ENCODE measurements around the gene EFCAB11. TPM values are rescaled to one million over a fixed set of nuclear protein-coding genes. Genes with fewer than 3 reads are reported as not detected.
"Not testable (repeated sequence)": the region's sequence is repeated elsewhere in the genome, so short reads cannot be mapped to it uniquely, and the experiment has no call there.

EFCAB11 gene
- total RNA-seq, 3 donors from 2014 or later = 6.0 to 10.2 (median 6.3) TPM

DNA sequence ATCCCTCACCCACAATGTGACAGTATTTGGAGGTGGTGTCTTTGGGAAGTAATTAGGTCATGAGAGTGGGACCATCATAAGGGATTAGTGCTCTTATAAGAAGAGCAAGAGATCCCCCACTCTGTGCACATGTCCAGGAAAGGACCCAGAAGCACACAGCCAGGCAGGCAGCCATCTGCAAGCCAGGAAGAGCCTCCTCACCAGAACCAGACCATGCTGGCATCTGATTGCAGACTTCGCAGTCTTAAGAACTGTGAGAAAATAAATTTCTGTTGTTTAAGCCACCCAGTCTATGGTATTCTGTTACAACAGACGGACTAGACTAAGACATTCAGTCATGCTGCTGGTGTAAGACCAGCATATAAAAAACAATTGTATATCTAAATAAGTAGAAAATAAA, 69.8 kb downstream of the EFCAB11 start:
- intact Hi-C loops (cut with DNase I, micrococcal nuclease) = no loop called here

GRCh38 chr14:89881839-89882238, 72.7 kb downstream of the EFCAB11 start:
- H3K36me3 ChIP-seq (ENCODE audit: low read depth) = no peaks in the 10 kb centered on the region
- no peak for DNase-seq
- no peaks in the 10 kb centered on the region for H3K4me1 ChIP-seq (ENCODE audit: low read depth)
- TF ChIP-seq CTCF (IDR thresholded peaks at IDR 0.05) = no peak
- H3K9me3 ChIP-seq = no peaks in the 10 kb centered on the region
- H3K4me3 ChIP-seq = no peak overlapping the region
- no peak for ATAC-seq
- intact Hi-C loops (cut with DNase I, micrococcal nuclease) = no loop called here

More for the DNA sequence above, 69.8 kb downstream of the EFCAB11 start:
- no peak for TF ChIP-seq CTCF (IDR thresholded peaks at IDR 0.05)
- H3K9me3 ChIP-seq = no peaks in the 10 kb centered on the region
- H3K36me3 ChIP-seq (ENCODE audit: low read depth) = no peaks in the 10 kb centered on the region
- no peak overlapping the region for H3K4me3 ChIP-seq
- DNase-seq (no peak), ATAC-seq (no peak)
- H3K4me1 ChIP-seq (ENCODE audit: low read depth) = no peaks in the 10 kb centered on the region

DNA sequence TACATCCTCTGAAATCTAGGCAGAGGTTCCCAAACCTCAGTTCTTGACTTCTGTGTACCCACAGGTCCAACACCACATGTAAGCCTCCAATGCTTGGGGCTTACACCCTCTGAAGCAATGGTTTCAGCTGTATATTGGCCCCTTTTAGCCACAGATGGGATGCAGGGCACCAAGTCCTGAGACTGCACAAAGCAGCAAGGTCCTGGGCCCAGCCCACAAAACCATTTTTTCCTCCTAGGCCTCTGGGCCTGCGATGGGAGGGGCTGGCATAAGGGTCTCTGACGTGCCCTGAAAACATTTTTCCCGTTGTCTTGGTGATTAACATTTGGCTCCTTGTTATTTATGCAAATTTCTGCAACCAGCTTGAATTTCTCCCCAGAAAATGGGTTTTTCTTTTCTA, 80.4 kb downstream of the EFCAB11 start:
- H3K4me1 ChIP-seq (ENCODE audit: low read depth); H3K9me3 ChIP-seq; DNase-seq; intact Hi-C loops (cut with DNase I, micrococcal nuclease); H3K4me3 ChIP-seq; ATAC-seq; H3K36me3 ChIP-seq (ENCODE audit: low read depth): not testable (repeated sequence)

GRCh38 chr14:89870316-89870715, 84.2 kb downstream of the EFCAB11 start:
- TF ChIP-seq CTCF (IDR thresholded peaks at IDR 0.05) = no peak
- ATAC-seq = no peak
- Histone ChIP-seq H3K4me1 (ENCODE audit: low read depth) (no peaks in the 10 kb centered on the region), H3K9me3 (peaks cover 11% of the 10 kb centered on the region), H3K4me3 (no peak overlapping the region), H3K36me3 (ENCODE audit: low read depth) (no peaks in the 10 kb centered on the region)
- no peak for DNase-seq
- intact Hi-C loops (cut with DNase I, micrococcal nuclease) = no loop called here

DNA sequence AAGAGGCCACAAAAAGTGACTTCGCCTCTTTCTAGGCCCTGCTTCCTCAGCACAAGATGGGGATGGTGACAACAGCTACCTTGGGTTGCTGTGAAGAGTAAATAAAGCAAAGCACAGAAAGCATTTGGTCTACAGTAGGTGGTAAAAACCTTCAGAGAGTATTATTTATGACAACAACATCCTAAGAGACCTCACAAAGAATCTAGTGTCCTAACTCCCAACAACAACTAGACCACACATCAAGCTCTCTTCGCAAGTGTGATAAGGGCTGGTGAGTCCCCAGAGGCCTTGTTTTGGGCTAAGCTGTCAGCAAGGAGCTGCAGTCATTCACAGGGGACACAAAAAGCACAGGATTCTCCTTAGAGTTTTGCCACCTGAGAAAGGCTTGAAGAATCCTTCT, 84.9 kb downstream of the EFCAB11 start:
- H3K4me1 ChIP-seq (ENCODE audit: low read depth) = no peaks in the 10 kb centered on the region
- peaks cover 10% of the 10 kb centered on the region for H3K9me3 ChIP-seq
- H3K36me3 ChIP-seq (ENCODE audit: low read depth) = no peaks in the 10 kb centered on the region
- ATAC-seq (no peak), DNase-seq (no peak)
- intact Hi-C loops (cut with DNase I, micrococcal nuclease) = no loop called here
- TF ChIP-seq CTCF (IDR thresholded peaks at IDR 0.05) = no peak
- no peak overlapping the region for H3K4me3 ChIP-seq

DNA sequence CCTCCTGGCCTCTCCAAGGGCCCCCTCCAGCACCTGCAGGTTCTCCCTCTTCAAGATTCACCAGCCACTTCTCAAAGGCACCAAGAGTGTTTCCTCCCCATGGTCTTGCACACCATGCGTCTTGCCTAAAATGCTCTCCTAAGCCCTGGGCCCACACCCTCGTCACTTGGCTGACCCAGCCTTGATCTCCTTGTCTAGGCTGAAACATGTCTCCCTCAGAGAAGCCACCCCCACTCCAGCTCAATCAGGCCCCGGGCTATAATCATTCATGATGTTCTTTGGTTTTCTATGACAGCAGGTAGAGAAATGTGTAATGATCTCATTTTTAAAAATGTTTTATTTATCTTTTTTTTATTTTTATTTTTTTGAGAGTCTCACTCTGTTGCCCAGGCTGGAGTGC, 88.1 kb downstream of the EFCAB11 start:
- Histone ChIP-seq H3K4me1 (ENCODE audit: low read depth) (no peaks in the 10 kb centered on the region), H3K4me3 (no peak overlapping the region), H3K36me3 (ENCODE audit: low read depth) (no peaks in the 10 kb centered on the region), H3K9me3 (peaks cover 8% of the 10 kb centered on the region)
- ATAC-seq (no peak), DNase-seq (no peak)
- no peak for TF ChIP-seq CTCF (IDR thresholded peaks at IDR 0.05)
- intact Hi-C loops (cut with DNase I, micrococcal nuclease) = no loop called here
